Measurements from ENCODE around the gene POLR3H. TPM values are rescaled to one million over a fixed set of nuclear protein-coding genes. Genes with fewer than 3 reads are reported as not detected.

POLR3H gene
- total RNA-seq, 1 donor from 2014 or later: 46.6 TPM

- Mint-ChIP-seq H3K36me3 (peaks cover 5% of the 10 kb centered on the region), H3K4me3 (no peak overlapping the region)
- no peak for TF ChIP-seq CTCF (conservative IDR thresholded peaks at IDR 0.05)
Measured at GRCh38 chr22:41528132-41528766, 16.0 kb downstream of the POLR3H start.

DNA sequence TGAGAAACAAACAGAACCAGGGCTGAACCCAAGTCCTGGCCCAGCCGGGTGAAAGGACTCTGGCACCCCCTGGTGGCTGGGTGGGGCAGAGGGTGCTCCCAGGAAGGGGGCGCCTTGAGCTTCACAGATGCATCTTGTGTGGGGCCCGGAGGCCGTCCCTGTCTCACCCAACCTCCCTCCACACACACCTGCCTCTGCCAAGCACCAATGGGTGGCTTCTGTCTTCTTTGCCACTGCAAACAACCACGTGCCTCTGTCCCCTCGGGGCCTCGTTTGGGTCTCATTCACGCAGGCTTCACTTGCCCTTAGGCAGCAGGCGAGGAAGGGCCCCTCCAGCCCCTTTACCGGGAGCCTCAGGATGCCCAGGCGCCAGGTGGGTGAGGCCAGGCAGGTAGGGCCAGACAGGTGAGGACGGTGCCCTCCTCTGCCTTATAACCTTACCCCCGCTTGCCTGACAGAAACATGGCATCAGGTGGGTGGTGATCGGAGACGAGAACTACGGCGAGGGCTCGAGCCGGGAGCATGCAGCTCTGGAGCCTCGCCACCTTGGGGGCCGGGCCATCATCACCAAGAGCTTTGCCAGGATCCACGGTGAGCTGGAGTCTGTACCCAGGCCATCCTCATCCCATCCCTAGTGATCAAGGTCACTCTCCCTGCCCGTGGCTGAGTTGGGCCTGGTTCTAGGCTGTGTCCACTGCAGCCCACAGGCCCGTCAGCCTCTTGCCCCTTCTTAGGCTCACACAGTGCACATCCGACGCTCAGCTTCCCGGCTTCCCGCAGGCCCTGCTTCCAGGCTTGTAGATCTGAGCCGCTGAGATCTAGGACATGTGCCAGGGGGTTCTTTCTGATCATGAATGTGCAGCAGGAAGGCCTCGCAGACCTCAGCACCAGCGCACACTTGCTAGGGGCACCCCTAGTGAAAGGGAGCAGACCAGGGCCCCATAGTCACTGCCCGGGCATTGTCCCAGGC lies 17.2 kb downstream of the POLR3H start:
- peak; percentile 84 for TF ChIP-seq CTCF (conservative IDR thresholded peaks at IDR 0.05)
- Mint-ChIP-seq H3K27ac (peak overlapping the region; percentile 70), H3K36me3 (peaks cover 10% of the 10 kb centered on the region), H3K4me1 (ENCODE audit: unreplicated experiment) (no peaks in the 10 kb centered on the region), H3K4me3 (no peak overlapping the region), H3K9me3 (no peaks in the 10 kb centered on the region), H3K27me3 (no peaks in the 10 kb centered on the region)
- no peak for DNase-seq (ENCODE audit: extremely low spot score, unreplicated experiment)

More at GRCh38 chr22:41528132-41528766, 16.0 kb downstream of the POLR3H start:
- no peaks in the 10 kb centered on the region for H3K9me3 Mint-ChIP-seq
- no peak for DNase-seq (ENCODE audit: extremely low spot score, unreplicated experiment)
- H3K27ac Mint-ChIP-seq: peak overlapping the region; percentile 2
- H3K4me1 Mint-ChIP-seq (ENCODE audit: unreplicated experiment): no peaks in the 10 kb centered on the region
- no peaks in the 10 kb centered on the region for H3K27me3 Mint-ChIP-seq

- no peaks in the 10 kb centered on the region for H3K27me3 Mint-ChIP-seq
Measured at GRCh38 chr22:41526226-41526829, 17.9 kb downstream of the POLR3H start.

DNA sequence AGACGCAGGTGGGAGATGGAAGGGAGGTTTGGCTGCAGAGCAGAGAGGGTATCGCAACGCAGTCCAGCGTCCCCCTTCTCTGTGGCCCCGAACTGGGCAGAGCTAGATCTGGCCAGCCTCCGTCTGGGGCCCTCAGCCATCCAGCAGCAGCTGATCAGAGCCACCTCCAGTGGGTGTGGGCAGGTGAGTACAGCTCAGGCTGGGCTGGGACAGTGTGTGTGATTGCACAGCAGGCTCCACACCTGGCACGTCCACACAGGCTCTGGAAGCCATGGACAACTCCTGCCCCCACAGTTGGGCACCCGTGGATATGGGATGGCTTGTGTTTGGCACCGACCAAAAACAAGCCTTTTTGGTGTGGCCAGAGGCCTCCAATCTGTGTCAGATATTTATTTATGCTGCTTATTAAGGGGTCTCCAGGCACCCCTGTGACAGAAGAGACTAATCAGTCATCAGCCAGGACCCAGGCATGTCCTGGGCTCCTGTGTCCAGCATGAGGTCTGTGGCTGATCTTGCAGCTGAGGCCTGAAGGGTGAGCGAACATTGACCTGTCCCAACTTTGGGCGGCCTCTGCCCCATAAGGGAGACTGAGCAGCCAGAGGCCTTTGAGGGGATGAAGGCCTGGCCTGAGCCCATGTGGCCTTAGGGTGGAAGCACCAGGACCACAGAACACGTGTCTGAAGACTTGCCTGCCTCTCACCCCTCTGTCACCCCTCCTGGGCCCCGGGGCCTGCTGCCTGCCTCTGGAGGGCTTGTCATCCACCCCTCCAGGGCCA lies 18.6 kb downstream of the POLR3H start:
- no peak for TF ChIP-seq CTCF (conservative IDR thresholded peaks at IDR 0.05)
- H3K27ac Mint-ChIP-seq: peak overlapping the region; percentile 70
- DNase-seq (ENCODE audit: extremely low spot score, unreplicated experiment): no peak
- H3K4me3 Mint-ChIP-seq: no peak overlapping the region
- H3K4me1 Mint-ChIP-seq (ENCODE audit: unreplicated experiment): no peaks in the 10 kb centered on the region
- no peaks in the 10 kb centered on the region for H3K9me3 Mint-ChIP-seq
- peaks cover 10% of the 10 kb centered on the region for H3K36me3 Mint-ChIP-seq
- H3K27me3 Mint-ChIP-seq: no peaks in the 10 kb centered on the region

More at GRCh38 chr22:41526226-41526829, 17.9 kb downstream of the POLR3H start:
- no peak for DNase-seq (ENCODE audit: extremely low spot score, unreplicated experiment)
- Mint-ChIP-seq H3K36me3 (peaks cover 10% of the 10 kb centered on the region), H3K27ac (peak overlapping the region; percentile 70), H3K9me3 (no peaks in the 10 kb centered on the region), H3K4me1 (ENCODE audit: unreplicated experiment) (no peaks in the 10 kb centered on the region), H3K4me3 (no peak overlapping the region)
- no peak for TF ChIP-seq CTCF (conservative IDR thresholded peaks at IDR 0.05)
